Umbilical cord (tissue), 2 donors: Measurements from ENCODE around the gene ABCA7. TPM values are rescaled to one million over a fixed set of nuclear protein-coding genes. Genes with fewer than 3 reads are reported as not detected.
"Not testable (repeated sequence)": the region's sequence is repeated elsewhere in the genome, so short reads cannot be mapped to it uniquely, and the experiment has no call there.

Source experiments
- DNase-seq: peaks from one replicate; pipeline ENCODE4 v3.0.0-alpha.2; 2015; ENCODE audit warnings: low spot score
- total RNA-seq: library from RNA; depleted of rRNA; stranded (reverse); fragments of >200 nt; gene quantifications from one replicate; pipeline ENCODE4 v1.2.3, GENCODE V29; 2014; ENCODE audit warnings: low replicate concordance; ENCODE audit not compliant: insufficient read depth

ABCA7 gene
- total RNA-seq, 1 donor from 2014 or later: 2.2 TPM

GRCh38 chr19:1015782-1016646 lies 23.9 kb upstream of the ABCA7 start:
- no peak for DNase-seq

- DNase-seq: no peak
Measured at GRCh38 chr19:1016647-1017114, 23.2 kb upstream of the ABCA7 start.

GRCh38 chr19:1017115-1017905 lies 22.6 kb upstream of the ABCA7 start:
- no peak for DNase-seq

- no peak for DNase-seq
Measured at GRCh38 chr19:1017906-1018305, 22.0 kb upstream of the ABCA7 start.

GRCh38 chr19:1018393-1018792 lies 21.5 kb upstream of the ABCA7 start:
- no peak for DNase-seq

- DNase-seq: no peak
Measured at GRCh38 chr19:1018932-1019615, 20.8 kb upstream of the ABCA7 start.

GRCh38 chr19:1019616-1019961 lies 20.3 kb upstream of the ABCA7 start:
- no peak for DNase-seq

- no peak for DNase-seq
Measured at GRCh38 chr19:1019980-1020867, 19.7 kb upstream of the ABCA7 start.

- peak; percentile 99 for DNase-seq
Measured at GRCh38 chr19:1020868-1021425, 19.0 kb upstream of the ABCA7 start, which contains the start of gene TMEM259. TSS of gene TMEM259 (minus strand) at chr19:1021123. CDS start at chr19:1020996, 127 bp downstream.

- not testable (repeated sequence) for DNase-seq
Measured at GRCh38 chr19:1023883-1024188, 16.1 kb upstream of the ABCA7 start.

- not testable (repeated sequence) for DNase-seq
Measured at GRCh38 chr19:1025080-1025479, 14.8 kb upstream of the ABCA7 start.

GRCh38 chr19:1025960-1026782 lies 13.7 kb upstream of the ABCA7 start, which contains the start of gene CNN2:
TSS of gene CNN2 (plus strand) at chr19:1026608. CDS start at chr19:1026662, 54 bp downstream.
- DNase-seq: peak; percentile 90

- no peak for DNase-seq
Measured at GRCh38 chr19:1026783-1027649, 12.9 kb upstream of the ABCA7 start.

- DNase-seq: no peak
Measured at GRCh38 chr19:1027650-1028061, 12.3 kb upstream of the ABCA7 start.

- peak; percentile 91 for DNase-seq
Measured at GRCh38 chr19:1028062-1028926, 11.6 kb upstream of the ABCA7 start.

GRCh38 chr19:1032264-1032867 lies 7.5 kb upstream of the ABCA7 start:
- DNase-seq: no peak

- DNase-seq: no peak
Measured at GRCh38 chr19:1035998-1036621, 3.8 kb upstream of the ABCA7 start.
